ENCODE data around the gene ZNF726. TPM values are rescaled to one million over a fixed set of nuclear protein-coding genes. Genes with fewer than 3 reads are reported as not detected.

Gene ZNF726
- total RNA-seq, 1 donor from 2014 or later, result not detected

Other genes starting within 250 kb of the ZNF726 start
- 4.2 TPM for gene ZNF675, start 227.7 kb upstream of the ZNF726 start, total RNA-seq
- gene ZNF681, start 156.0 kb upstream of the ZNF726 start, total RNA-seq, result 0.30 TPM
- 10.2 TPM for gene ZNF254, start 172.3 kb downstream of the ZNF726 start, total RNA-seq

Data from left ventricle myocardium superior (tissue), 1 donor.